ENCODE results near the gene GABBR2.

The GABBR2 gene

DNA sequence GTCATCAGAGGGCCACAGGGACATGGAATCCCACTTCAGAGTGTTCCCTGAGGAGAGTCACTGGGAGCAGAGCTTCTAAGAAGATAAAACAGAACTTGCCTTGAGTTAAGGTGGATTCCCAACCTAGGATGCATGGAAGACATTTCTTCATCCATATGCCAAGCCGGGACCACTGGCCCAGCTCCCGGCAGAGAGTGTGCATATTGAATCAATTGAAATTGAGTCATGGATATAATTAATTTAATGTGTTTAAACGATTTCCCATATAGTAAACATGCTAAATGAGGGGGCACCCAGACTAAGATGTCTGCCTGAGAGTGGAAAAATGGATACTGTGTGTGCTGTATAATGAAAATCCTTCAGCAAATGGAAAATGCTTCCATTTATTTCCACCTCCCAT is 258.9 kb downstream of the GABBR2 start:
- DNase-seq (ENCODE audit: low read depth in 4 of 4, low spot score in 1 of 4): no peak

DNA sequence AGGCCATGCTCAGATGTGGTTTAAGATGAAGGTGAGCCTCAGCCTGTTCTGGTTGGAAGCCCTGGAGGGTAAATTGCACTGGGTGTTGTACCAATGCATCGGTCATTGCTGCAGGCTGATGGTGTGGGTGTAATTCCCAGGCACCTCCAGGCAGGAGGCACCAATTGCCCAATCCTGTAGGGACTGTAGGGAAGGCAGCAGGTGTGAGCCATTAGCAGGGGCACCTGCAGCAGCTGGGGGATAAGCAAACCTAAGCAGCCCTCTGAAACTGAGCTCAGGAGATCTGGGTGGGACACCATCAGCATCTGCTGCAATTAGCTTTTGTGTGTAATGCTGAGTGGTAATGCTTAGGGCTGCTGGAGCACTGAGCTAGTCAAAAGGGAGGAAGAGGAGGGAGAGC is 263.2 kb downstream of the GABBR2 start:
- no peak for DNase-seq (ENCODE audit: low read depth in 4 of 4, low spot score in 1 of 4)

DNA sequence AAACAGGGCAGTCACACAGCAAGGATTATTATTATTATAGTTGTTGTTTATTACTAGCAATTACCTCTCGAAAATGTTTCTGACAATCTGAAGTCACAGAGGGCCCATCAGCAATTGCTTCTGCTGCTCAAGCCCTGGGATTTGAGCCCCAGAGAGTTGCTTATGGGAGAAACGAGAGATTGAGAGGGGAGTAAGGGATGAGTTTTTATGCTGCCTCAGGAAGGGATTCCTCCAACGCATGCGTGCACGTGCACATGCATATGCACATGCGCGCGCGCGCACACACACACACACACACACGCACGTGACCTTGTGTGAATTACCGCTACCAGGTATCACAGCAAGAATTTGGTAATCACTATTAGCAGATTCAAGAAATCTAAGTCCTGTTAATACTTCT is 264.1 kb downstream of the GABBR2 start:
- DNase-seq (ENCODE audit: low read depth in 4 of 4, low spot score in 1 of 4): no peak

DNA sequence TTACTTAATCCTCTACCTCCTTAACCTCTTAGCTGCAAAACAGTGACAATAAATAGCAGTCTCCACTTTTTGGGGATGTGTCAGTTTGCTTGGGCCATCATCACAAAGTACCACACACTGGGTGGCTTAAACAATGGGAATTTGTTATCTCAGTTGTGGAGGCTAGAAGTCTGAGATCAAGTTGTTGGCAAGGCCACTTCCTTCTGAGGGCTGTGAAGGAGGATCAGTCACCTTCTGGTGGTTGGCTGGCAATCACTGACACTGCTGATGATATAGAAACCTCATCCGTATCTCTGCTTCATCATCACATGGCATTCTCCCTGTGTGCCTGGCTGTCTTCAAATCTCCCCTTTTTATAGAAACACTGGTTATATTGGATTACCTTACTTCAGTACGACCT is 266.2 kb downstream of the GABBR2 start:
- no peak for DNase-seq (ENCODE audit: low read depth in 4 of 4, low spot score in 1 of 4)

DNA sequence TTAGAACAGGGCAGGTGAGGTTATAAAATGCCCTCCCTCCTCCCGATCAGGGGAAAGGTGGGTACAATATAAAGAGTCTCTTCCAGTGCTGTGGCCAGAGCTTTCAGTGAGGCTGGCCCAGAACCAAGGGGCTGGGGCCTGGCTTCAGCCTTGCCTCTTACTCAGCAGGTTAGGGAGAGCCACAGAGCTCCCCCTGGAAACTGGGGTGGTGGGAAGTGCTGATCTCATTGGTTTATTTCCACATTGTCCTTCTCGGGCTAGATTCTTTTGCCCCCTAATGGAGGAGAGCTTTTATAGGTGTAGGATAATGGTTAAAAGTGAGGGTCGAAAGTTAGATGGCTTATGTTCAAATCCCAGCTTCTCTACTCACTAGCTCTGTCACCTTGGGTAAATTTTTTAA is 266.6 kb downstream of the GABBR2 start:
- DNase-seq (ENCODE audit: low read depth in 4 of 4, low spot score in 1 of 4): no peak

DNA sequence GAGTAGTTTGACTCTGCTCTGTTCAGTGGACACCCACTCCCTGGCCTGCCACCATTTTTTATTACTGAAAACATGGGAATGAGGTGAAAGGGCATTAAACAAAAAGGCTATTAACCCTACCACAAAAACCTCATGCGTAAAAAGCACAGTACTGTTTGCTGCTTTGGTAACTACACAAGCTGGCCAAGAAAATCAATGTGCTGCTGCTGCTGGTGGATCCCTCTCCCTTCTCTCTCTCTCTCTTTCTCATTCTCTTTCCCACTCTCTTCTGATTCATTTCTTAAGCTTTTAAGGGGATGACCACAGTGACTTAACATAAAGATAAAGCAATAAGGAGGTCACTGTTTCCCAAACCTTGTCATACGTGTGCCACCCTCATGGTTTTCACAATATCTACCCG is 270.1 kb downstream of the GABBR2 start:
- DNase-seq (ENCODE audit: low read depth in 4 of 4, low spot score in 1 of 4): no peak

DNA sequence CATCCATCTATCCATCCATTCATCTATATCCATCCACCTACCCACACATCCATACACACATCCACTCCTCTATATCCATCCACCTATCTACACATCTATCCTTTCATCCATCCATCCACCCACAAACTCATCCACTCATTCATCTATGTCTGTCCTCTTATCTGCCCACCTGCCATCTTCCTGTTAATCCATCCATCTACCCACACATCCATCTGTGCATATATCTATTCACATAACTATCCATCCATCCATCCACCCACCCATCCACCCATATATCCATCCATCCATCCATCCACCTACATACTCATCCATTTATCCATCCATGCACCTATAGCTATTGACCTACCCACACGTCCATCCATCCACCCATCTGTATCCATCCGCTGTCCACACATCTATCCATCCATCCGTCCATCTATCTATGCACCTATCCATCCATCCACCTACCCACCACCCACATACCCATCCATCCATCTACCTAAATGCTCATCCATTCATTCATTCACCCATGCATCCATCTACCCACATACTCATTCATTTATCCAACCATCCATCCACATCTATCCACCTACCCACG is 271.2 kb downstream of the GABBR2 start:
- DNase-seq (ENCODE audit: low read depth in 4 of 4, low spot score in 1 of 4): no peak

DNA sequence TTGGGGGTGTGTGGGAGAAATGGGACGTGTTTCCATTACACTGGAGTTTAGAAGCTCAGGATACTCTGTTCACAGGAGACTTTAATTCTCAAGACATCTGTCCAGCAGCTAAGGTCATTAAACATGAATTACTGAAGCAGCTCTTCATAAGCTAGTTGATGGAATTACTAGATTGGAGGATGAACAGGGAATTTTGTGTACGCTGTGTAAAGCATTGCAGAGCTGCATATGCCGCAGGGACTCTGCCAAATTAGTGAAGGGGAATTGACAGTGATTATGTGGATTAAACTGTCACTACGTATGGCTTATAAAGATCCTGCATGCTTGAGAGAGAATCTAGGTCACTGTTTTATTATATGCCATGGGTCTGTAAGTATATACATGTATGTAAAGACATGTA is 275.8 kb downstream of the GABBR2 start:
- DNase-seq (ENCODE audit: low read depth in 4 of 4, low spot score in 1 of 4): no peak

DNA sequence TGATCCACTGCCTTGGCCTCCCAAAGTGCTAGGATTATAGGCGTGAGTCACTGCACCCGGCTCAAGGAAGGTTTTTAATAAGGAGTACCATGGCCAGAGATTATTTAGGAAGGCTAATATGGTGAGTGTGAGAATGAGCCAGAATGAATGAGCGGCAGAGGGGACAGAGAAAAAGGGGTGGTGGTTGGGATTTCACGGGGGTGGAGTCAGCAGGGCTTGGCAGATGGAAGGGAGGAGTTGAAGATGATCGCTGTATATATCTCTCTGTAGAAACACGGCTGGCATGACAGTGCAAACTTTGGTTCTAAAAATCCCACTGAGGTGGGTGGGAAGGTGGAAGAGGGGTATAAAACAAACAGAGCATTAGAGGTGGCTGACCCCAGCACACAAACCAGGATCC is 276.6 kb downstream of the GABBR2 start:
- no peak for DNase-seq (ENCODE audit: low read depth in 4 of 4, low spot score in 1 of 4)

DNA sequence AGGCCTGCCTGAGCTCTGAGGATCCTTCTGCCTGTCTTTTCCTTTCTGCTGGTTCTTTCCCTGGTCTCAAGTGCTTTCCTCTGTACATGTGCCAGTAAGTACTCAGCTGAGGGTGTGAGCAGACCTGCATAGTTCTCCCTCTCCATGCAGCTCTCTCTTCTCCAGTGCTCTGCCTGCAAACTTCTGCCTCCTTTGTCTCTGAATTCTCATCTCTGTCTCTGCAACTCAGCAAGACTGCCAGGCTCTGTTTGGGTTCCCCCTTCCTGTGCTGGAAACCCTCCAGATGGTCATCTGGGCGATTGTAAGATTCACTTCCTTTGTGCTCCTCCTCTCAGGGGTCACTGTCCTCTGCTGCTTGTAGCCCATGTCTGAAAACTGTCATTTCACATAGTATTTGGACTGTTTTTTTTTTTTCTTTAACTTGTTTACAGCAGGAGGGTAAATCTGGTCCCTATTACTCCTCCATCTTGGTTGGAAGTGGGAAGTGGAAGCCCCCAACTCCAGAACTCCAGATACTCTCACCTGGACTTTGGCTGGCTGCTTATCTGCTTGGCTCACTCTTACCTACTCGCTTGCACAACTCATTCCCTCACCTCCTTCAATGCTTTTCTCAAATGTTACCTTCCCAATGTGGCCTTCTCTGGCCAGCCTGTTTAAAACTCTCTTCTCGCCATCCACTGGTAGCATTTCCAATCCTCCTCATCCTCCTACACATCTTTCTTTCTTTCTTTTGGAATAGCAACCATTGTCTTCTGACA is 278.0 kb downstream of the GABBR2 start:
- no peak for DNase-seq (ENCODE audit: low read depth in 4 of 4, low spot score in 1 of 4)

DNA sequence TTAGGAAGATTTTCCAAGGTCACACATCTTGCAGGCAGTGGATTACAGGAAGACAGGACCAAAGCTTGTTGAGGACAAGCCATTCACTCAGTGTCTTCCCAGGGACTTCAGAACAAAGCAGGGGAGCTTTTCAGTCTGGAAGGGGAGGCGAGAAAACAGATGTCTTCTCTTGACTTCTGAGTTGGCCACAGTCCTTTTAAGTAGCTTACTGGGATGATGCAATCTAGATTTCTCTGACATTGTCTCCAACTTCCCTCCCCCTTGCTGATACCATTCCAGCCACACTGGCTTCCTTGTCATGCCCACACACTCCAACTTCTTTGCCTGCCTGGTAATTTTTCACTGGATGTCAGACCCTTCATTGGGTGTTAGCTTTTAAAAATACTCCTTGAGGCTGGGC is 279.1 kb downstream of the GABBR2 start:
- DNase-seq (ENCODE audit: low read depth in 4 of 4, low spot score in 1 of 4): no peak

DNA sequence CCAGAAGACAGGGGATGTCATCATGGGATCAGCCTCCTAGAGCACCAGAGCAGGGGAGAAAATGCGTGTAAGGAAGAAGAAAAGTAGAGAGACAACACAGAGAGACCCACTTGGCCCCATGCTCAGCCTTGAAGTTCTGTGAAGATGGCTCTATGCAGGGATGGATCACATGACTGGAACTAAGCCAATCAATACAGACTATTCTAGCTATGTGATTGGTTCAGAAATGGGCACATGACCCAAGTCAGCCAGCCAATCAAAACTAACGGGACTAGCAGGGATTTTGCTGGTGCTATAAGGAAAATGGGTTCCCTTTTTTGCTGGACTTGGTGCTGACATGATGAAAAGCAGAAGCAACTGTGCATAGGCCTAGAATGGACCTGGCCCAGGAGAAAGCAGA is 280.3 kb downstream of the GABBR2 start:
- DNase-seq (ENCODE audit: low read depth in 4 of 4, low spot score in 1 of 4): no peak

DNA sequence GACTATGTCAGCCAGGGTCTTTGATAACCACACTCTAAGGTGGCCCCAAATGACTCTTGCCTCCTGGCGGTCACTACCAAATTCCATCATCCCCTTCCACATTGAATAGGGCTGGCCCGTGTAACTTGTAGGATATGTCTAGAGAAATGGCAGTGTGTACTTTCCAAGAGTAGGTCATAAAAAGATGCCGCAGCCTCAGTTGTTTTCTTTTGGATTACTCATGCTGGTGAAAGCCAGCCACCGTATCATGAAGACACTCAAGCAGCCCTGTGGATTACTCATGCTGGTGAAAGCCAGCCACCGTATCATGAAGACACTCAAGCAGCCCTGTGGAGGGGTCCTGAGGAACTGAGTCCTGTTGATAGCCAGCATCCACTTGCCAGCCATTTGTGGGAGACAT is 281.2 kb downstream of the GABBR2 start:
- no peak for DNase-seq (ENCODE audit: low read depth in 4 of 4, low spot score in 1 of 4)

DNA sequence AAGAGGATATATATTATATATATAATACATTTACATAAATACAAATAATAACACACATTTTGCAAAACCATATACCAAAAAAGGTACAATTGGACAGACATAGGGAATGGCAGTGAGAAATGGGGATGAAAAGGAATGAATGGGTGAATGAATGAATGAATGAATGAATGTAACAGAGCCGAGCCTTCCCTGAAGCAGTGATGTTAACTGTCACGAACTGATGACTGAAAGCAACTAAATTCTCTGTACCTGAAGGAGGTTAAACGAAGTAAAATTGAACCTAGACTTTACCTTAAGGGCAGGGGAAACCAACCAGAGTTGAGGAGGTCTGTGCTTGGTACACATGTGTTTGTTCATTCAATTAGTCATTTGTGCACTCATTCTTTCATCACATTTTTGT is 283.7 kb downstream of the GABBR2 start:
- DNase-seq (ENCODE audit: low read depth in 4 of 4, low spot score in 1 of 4): no peak

DNA sequence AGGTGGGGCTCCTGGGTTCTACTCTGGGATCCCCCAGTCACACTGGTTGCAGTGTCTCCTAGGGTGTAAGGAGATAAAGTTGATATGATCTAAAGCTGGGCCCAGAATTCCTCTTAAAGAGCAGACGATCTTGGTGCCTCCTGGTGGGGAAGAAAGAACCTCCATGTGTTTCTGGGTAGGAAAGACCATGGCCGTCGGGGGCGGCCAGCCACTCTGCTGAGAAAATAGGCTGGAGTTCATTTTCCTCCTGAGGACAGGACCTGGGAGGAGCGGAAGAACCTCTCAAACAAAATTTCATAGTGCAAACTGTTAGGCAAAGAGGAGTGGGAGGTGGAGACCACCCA is 289.5 kb downstream of the GABBR2 start:
- DNase-seq (ENCODE audit: low read depth in 4 of 4, low spot score in 1 of 4): no peak

DNA sequence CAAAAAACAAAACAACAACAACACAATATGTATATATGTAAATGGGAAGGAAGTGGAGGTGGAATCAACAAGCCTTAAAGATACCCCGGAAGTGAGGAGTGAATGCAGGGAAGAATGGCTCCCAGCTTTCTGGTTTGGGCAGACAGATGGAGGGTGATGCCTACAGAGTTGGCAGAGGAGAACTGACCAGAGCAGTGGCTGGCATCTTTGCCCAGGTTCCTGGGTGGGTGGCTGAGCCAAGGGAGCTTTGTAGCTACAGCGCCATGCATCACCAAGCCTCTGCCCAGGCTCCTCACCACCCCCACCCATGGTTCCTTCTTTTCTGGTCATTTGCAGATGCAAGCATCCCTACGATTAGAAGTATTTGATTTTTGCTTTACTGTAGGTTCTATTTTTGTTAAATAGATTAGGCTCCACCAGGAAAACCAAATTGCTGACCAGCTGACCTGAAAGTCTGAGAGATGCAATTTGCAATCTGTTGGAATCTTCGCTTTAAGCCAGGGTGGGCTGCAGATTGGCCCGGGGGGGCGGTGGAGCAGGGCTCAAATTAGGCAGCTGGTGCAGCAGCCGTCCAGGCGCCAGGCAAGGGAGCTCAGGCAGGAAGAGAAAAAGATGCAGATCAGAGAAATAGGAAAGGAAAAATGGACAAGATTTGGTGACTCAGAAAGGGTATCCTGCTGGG is 290.0 kb downstream of the GABBR2 start:
- no peak for DNase-seq (ENCODE audit: low read depth in 4 of 4, low spot score in 1 of 4)

DNA sequence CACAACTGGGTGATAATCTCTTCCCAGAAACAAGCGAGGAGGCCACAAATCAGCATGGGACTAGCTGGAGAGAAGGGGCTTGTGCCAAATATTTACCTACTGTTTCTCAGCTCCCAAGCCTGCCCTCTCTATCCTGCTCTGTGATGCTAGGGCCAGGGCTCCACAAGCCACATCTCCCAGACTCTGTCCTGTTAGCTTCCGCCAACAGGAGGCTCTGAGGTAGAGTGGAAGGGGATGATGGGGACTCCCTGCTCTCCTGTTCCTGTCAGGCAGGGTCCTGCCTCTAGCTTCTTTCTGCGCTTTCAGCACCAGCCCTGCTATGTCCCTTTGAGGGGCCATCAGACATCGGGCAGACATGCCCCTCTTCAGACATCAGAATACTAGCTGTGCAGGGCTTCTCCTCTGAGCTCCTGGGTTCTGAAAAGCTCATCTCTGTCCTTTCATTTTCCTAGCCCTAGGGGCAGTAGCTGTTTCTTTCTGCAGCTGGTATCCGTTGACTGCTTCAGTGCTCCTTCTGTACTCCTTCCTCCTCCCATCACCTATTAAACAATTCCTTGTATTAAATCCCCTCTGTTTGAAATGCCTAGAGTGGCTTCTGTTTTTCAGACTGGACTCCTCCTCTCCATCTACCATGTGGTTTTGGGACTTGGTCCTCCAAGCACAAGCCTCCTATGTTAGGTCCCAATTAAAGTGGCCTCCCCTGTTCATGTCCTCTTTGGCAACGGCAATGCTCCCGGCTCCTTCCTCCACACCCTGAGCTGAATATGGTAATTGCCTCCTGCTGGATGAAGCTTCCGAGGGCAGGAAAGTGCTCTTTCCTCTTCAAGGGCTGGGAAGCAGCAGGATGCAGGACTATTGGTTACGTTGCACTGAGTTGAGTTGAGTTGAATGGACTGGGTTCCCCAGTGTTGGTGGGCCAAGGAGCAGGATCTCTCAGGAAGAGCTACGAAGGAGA is 292.2 kb downstream of the GABBR2 start:
- DNase-seq (ENCODE audit: low read depth in 4 of 4, low spot score in 1 of 4): no peak

DNA sequence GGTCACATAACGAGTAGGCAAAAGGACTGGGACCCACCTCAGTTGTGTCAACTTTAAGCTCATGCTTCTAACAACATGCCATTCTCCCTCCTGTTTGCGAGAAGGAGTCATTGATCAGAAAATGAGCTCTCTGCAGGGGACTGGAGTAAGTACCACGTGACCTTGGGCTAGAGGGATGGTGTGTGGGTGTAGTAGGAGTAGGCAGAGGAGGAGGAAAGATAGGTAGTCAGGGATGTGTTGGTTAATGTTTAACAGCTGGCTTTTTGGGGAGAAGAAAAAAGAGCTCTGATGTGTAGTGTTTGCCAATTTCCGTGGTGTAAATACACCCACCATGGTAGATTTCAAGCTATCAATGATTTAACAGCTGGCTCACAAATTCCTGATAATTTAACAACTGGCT is 293.0 kb downstream of the GABBR2 start:
- no peak for DNase-seq (ENCODE audit: low read depth in 4 of 4, low spot score in 1 of 4)

DNA sequence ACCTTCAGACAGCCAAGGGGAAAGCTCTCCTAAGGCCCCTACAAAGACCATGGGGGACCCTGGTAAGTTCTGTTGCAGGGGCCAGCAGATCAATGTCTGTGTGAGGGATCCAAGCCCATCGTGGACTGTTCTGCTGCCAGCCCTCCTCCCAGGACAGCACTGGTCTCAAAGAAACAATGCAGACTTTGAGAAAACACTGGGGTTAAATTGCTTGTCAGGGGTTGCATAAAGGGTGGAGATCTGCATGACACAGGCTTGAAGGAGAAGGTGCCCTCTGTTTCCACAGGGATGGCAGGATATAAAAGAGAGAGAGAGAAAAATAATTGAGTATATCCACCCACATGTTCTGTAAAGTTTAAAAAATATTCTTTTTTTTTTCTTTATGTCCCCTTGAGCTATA is 295.7 kb downstream of the GABBR2 start:
- DNase-seq (ENCODE audit: low read depth in 4 of 4, low spot score in 1 of 4): no peak

DNA sequence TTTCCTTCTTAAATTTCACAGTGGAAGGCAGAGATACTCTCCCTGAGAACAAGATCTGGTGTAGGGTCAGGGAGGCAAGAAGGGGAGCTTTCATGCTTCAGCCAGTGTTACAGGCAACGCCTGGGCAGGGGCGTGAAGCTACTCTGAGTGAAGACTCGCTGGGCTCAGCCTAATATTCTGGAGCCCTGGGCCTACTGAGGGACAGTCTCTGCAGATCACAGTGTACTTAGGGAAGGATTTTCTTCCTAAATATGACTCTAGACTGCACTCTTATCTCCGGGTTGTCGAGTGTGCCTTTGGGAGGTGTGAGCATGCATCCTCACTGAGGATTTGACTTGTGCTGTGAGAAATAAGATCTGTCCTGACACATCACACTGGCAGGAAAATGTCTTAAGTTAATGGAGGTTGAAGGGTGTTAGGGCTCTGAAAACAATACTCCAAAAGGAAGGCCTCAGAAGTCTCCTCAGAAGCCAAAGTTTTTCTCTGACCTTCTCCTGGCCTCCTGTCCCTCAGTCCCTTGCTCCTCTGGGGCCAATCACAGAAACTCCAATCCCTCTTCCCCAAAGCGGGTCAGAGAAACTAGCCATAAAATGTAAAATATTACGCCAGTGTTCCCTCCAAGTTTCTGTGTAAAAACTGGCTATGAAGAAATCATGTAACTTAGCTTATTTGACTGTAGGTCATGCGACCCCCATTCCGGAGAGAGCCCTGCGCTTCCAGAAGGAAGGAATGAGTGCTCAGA is 296.5 kb downstream of the GABBR2 start:
- DNase-seq (ENCODE audit: low read depth in 4 of 4, low spot score in 1 of 4): no peak

DNA sequence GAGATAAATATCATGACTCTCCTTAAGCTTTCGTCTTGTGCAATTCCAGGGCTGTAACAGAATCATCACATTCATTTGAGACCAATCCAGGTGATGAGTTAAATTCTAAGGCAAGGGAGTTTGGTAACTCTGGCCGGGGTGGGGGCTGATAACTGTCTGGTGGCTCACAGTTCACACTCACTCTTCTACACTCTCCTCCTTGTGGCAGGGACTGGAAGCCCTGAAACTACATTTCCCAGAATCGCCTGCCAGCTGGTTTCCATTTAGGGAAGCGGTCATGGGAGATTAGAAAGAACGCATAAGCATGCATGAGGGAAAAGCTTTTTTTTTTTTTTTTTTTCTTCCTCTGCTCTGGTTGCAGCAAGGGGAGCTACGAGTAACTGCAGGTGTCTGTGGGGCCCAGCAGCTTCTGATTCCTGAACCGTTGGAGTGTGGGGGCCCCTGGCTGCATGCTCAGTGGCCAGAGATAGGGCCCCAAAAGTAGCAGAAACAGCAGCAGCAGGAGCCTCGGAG is 298.5 kb downstream of the GABBR2 start:
- no peak for DNase-seq (ENCODE audit: low read depth in 4 of 4, low spot score in 1 of 4)
